ENCODE measurements around the gene REPS2.

The REPS2 gene

GRCh38 chrX:17164079-17164478 lies 217.6 kb downstream of the REPS2 start:
- H3K23ac ChIP-seq (ENCODE audit: low read depth, low read length, poor library complexity) = no peak overlapping the region
- H2AK5ac ChIP-seq (ENCODE audit: low read depth, low read length) = no peak overlapping the region
- no peak overlapping the region for H2AFZ ChIP-seq (ENCODE audit: low read length)
- H3K4ac ChIP-seq (ENCODE audit: low read length) = no peak overlapping the region
- no peaks in the 10 kb centered on the region for H3K4me1 ChIP-seq (ENCODE audit: control insufficient read depth in 2 of 2, insufficient read depth in 1 of 2, low read depth in 1 of 2, low read length in 2 of 2)
- H3K18ac ChIP-seq (ENCODE audit: low read length) = no peak overlapping the region
- no peak overlapping the region for H3K9ac ChIP-seq (ENCODE audit: low read depth, low read length, poor library complexity)
- no peak overlapping the region for H3K4me2 ChIP-seq (ENCODE audit: insufficient read depth, low read length, poor library complexity, severe bottlenecking)
- H3K4me3 ChIP-seq (ENCODE audit: low read length in 2 of 2) = no peak overlapping the region
- no peaks in the 10 kb centered on the region for H3K36me3 ChIP-seq (replicated peaks in 1 of 2; ENCODE audit: control insufficient read depth in 2 of 2, insufficient read depth in 2 of 2, low read length in 2 of 2)
- no peak overlapping the region for H2BK15ac ChIP-seq (ENCODE audit: low read length)
- no peak overlapping the region for H2BK120ac ChIP-seq (ENCODE audit: low read depth, low read length)
- no peaks in the 10 kb centered on the region for H3K79me1 ChIP-seq (ENCODE audit: low read depth, low read length)
- H3K9me3 ChIP-seq (replicated peaks in 1 of 2; ENCODE audit: control insufficient read depth in 2 of 2, insufficient read depth in 1 of 2, low read depth in 1 of 2, low read length in 2 of 2) = peaks cover 0 to 4% of the 10 kb centered on the region in 2 donors
- no peak overlapping the region for H3K27ac ChIP-seq (replicated peaks; ENCODE audit: low read length)
- H4K8ac ChIP-seq (ENCODE audit: low read depth, low read length) = no peak overlapping the region
- H2BK5ac ChIP-seq (ENCODE audit: low read length) = no peak overlapping the region
- DNase-seq (ENCODE audit: low spot score) = no peak
- no peak overlapping the region for H3K14ac ChIP-seq (ENCODE audit: low read length)
- WGBS, 2 donors (ENCODE audit: extremely low coverage in 2 of 2, insufficient read length in 2 of 2, insufficient replicate concordance in 1 of 2) = no CpG with 5 or more reads among the region's 1 CpG
- no peak overlapping the region for H2BK12ac ChIP-seq (ENCODE audit: low read length)
- no peak overlapping the region for H4K91ac ChIP-seq (ENCODE audit: low read depth, low read length, poor library complexity)
- H3K27me3 ChIP-seq (ENCODE audit: control insufficient read depth in 3 of 3, insufficient read depth in 3 of 3, low read depth in 1 of 3, low read length in 3 of 3) = no peaks in the 10 kb centered on the region

DNA sequence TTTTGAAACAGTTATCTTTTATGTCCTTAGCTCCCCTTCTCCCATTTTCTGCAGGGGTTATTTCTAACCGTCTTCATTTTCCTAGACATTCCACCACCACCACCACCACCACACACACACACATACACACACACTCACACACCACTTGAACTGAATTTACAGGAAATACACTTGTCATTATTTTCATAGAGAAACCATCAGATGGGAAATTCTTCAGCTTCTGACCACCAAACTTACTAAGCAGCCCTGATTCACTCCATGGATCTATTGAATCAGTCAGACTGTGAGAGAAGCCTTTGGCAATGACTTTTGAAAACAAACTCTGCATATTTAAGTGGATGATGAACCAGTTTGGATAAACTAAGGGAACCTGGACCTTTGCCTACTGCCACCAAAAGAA lies 218.5 kb downstream of the REPS2 start:
- Histone ChIP-seq H3K4ac (ENCODE audit: low read length) (no peak overlapping the region), H3K36me3 (replicated peaks in 1 of 2; ENCODE audit: control insufficient read depth in 2 of 2, insufficient read depth in 2 of 2, low read length in 2 of 2) (no peaks in the 10 kb centered on the region), H4K8ac (ENCODE audit: low read depth, low read length) (no peak overlapping the region), H2AFZ (ENCODE audit: low read length) (no peak overlapping the region), H4K91ac (ENCODE audit: low read depth, low read length, poor library complexity) (no peak overlapping the region), H3K27ac (replicated peaks; ENCODE audit: low read length) (no peak overlapping the region), H2AK5ac (ENCODE audit: low read depth, low read length) (no peak overlapping the region), H2BK15ac (ENCODE audit: low read length) (no peak overlapping the region), H3K9ac (ENCODE audit: low read depth, low read length, poor library complexity) (no peak overlapping the region), H3K4me2 (ENCODE audit: insufficient read depth, low read length, poor library complexity, severe bottlenecking) (no peak overlapping the region), H3K9me3 (replicated peaks in 1 of 2; ENCODE audit: control insufficient read depth in 2 of 2, insufficient read depth in 1 of 2, low read depth in 1 of 2, low read length in 2 of 2) (peaks cover 0 to 4% of the 10 kb centered on the region in 2 donors), H3K4me1 (ENCODE audit: control insufficient read depth in 2 of 2, insufficient read depth in 1 of 2, low read depth in 1 of 2, low read length in 2 of 2) (no peaks in the 10 kb centered on the region), H2BK12ac (ENCODE audit: low read length) (no peak overlapping the region), H3K79me1 (ENCODE audit: low read depth, low read length) (no peaks in the 10 kb centered on the region), H2BK5ac (ENCODE audit: low read length) (no peak overlapping the region), H3K18ac (ENCODE audit: low read length) (no peak overlapping the region), H2BK120ac (ENCODE audit: low read depth, low read length) (no peak overlapping the region), H3K27me3 (ENCODE audit: control insufficient read depth in 3 of 3, insufficient read depth in 3 of 3, low read depth in 1 of 3, low read length in 3 of 3) (no peaks in the 10 kb centered on the region), H3K23ac (ENCODE audit: low read depth, low read length, poor library complexity) (no peak overlapping the region), H3K4me3 (ENCODE audit: low read length in 2 of 2) (no peak overlapping the region), H3K14ac (ENCODE audit: low read length) (no peak overlapping the region)
- no CpG with 5 or more reads among the region's 1 CpG for WGBS, 2 donors (ENCODE audit: extremely low coverage in 2 of 2, insufficient read length in 2 of 2, insufficient replicate concordance in 1 of 2)
- DNase-seq (ENCODE audit: low spot score) = no peak

GRCh38 chrX:17167915-17168314 lies 221.5 kb downstream of the REPS2 start:
- Histone ChIP-seq H3K18ac (ENCODE audit: low read length) (no peak overlapping the region), H3K36me3 (replicated peaks in 1 of 2; ENCODE audit: control insufficient read depth in 2 of 2, insufficient read depth in 2 of 2, low read length in 2 of 2) (no peaks in the 10 kb centered on the region), H4K91ac (ENCODE audit: low read depth, low read length, poor library complexity) (no peak overlapping the region), H2AFZ (ENCODE audit: low read length) (no peak overlapping the region), H3K27me3 (ENCODE audit: control insufficient read depth in 3 of 3, insufficient read depth in 3 of 3, low read depth in 1 of 3, low read length in 3 of 3) (no peaks in the 10 kb centered on the region), H3K27ac (replicated peaks; ENCODE audit: low read length) (no peak overlapping the region), H3K23ac (ENCODE audit: low read depth, low read length, poor library complexity) (no peak overlapping the region), H2AK5ac (ENCODE audit: low read depth, low read length) (no peak overlapping the region), H3K9ac (ENCODE audit: low read depth, low read length, poor library complexity) (no peak overlapping the region), H2BK15ac (ENCODE audit: low read length) (no peak overlapping the region), H3K4me1 (ENCODE audit: control insufficient read depth in 2 of 2, insufficient read depth in 1 of 2, low read depth in 1 of 2, low read length in 2 of 2) (no peaks in the 10 kb centered on the region), H3K4me2 (ENCODE audit: insufficient read depth, low read length, poor library complexity, severe bottlenecking) (no peak overlapping the region), H3K4me3 (ENCODE audit: low read length in 2 of 2) (no peak overlapping the region), H3K79me1 (ENCODE audit: low read depth, low read length) (no peaks in the 10 kb centered on the region), H3K9me3 (replicated peaks in 1 of 2; ENCODE audit: control insufficient read depth in 2 of 2, insufficient read depth in 1 of 2, low read depth in 1 of 2, low read length in 2 of 2) (peaks cover 0 to 4% of the 10 kb centered on the region in 2 donors), H3K14ac (ENCODE audit: low read length) (no peak overlapping the region), H2BK5ac (ENCODE audit: low read length) (no peak overlapping the region), H2BK12ac (ENCODE audit: low read length) (no peak overlapping the region), H4K8ac (ENCODE audit: low read depth, low read length) (no peak overlapping the region), H2BK120ac (ENCODE audit: low read depth, low read length) (no peak overlapping the region), H3K4ac (ENCODE audit: low read length) (no peak overlapping the region)
- DNase-seq (ENCODE audit: low spot score) = no peak
- no CpG with 5 or more reads among the region's 2 CpGs for WGBS, 2 donors (ENCODE audit: extremely low coverage in 2 of 2, insufficient read length in 2 of 2, insufficient replicate concordance in 1 of 2)

- WGBS, 2 donors (ENCODE audit: extremely low coverage in 2 of 2, insufficient read length in 2 of 2, insufficient replicate concordance in 1 of 2) = no CpG with 5 or more reads among the region's 2 CpGs
- no peak overlapping the region for H3K18ac ChIP-seq (ENCODE audit: low read length)
Measured at GRCh38 chrX:17170973-17171372, 224.5 kb downstream of the REPS2 start.

More at GRCh38 chrX:17170973-17171372, 224.5 kb downstream of the REPS2 start:
- no peak overlapping the region for H2AFZ ChIP-seq (ENCODE audit: low read length)
- no peak overlapping the region for H2AK5ac ChIP-seq (ENCODE audit: low read depth, low read length)
- DNase-seq (ENCODE audit: low spot score) = no peak
- no peak overlapping the region for H2BK120ac ChIP-seq (ENCODE audit: low read depth, low read length)
- H3K27me3 ChIP-seq (ENCODE audit: control insufficient read depth in 3 of 3, insufficient read depth in 3 of 3, low read depth in 1 of 3, low read length in 3 of 3) = peaks cover 0 to 15% (median 0%) of the 10 kb centered on the region in 3 experiments
- H4K91ac ChIP-seq (ENCODE audit: low read depth, low read length, poor library complexity) = no peak overlapping the region
- no peak overlapping the region for H2BK5ac ChIP-seq (ENCODE audit: low read length)
- no peaks in the 10 kb centered on the region for H3K4me1 ChIP-seq (ENCODE audit: control insufficient read depth in 2 of 2, insufficient read depth in 1 of 2, low read depth in 1 of 2, low read length in 2 of 2)
- H3K14ac ChIP-seq (ENCODE audit: low read length) = no peak overlapping the region
- H4K8ac ChIP-seq (ENCODE audit: low read depth, low read length) = no peak overlapping the region
- H3K4me3 ChIP-seq (ENCODE audit: low read length in 2 of 2) = no peak overlapping the region
- no peaks in the 10 kb centered on the region for H3K36me3 ChIP-seq (replicated peaks in 1 of 2; ENCODE audit: control insufficient read depth in 2 of 2, insufficient read depth in 2 of 2, low read length in 2 of 2)
- no peak overlapping the region for H2BK15ac ChIP-seq (ENCODE audit: low read length)
- no peak overlapping the region for H2BK12ac ChIP-seq (ENCODE audit: low read length)
- no peak overlapping the region for H3K4ac ChIP-seq (ENCODE audit: low read length)
- H3K9me3 ChIP-seq (replicated peaks in 1 of 2; ENCODE audit: control insufficient read depth in 2 of 2, insufficient read depth in 1 of 2, low read depth in 1 of 2, low read length in 2 of 2) = no peaks in the 10 kb centered on the region
- H3K23ac ChIP-seq (ENCODE audit: low read depth, low read length, poor library complexity) = no peak overlapping the region
- no peak overlapping the region for H3K27ac ChIP-seq (replicated peaks; ENCODE audit: low read length)
- H3K9ac ChIP-seq (ENCODE audit: low read depth, low read length, poor library complexity) = no peak overlapping the region
- no peak overlapping the region for H3K4me2 ChIP-seq (ENCODE audit: insufficient read depth, low read length, poor library complexity, severe bottlenecking)
- no peaks in the 10 kb centered on the region for H3K79me1 ChIP-seq (ENCODE audit: low read depth, low read length)
